Measurements from ENCODE around the gene ADCY1. TPM values are rescaled to one million over a fixed set of nuclear protein-coding genes. Genes with fewer than 3 reads are reported as not detected.
"Not testable (repeated sequence)": the region's sequence is repeated elsewhere in the genome, so short reads cannot be mapped to it uniquely, and the experiment has no call there.

Gene ADCY1
- total and polyA plus RNA-seq, 2 donors, result 1.2 to 3.7 TPM

- no peak for DNase-seq (ENCODE audit: extremely low spot score)
- Histone ChIP-seq H3K36me3 (ENCODE audit: insufficient read depth) (no peaks in the 10 kb centered on the region), H3K4me1 (ENCODE audit: insufficient read depth) (no peaks in the 10 kb centered on the region), H3K4me3 (ENCODE audit: low read depth, low read length) (no peak overlapping the region), H3K27ac (ENCODE audit: low read depth) (no peak overlapping the region)
- 72% methylated on average over 4 of the region's 4 CpGs for WGBS
Observed at GRCh38 chr7:45714521-45714820, 140.3 kb downstream of the ADCY1 start.

- H3K4me1 ChIP-seq (ENCODE audit: insufficient read depth), result no peaks in the 10 kb centered on the region
- H3K36me3 ChIP-seq (ENCODE audit: insufficient read depth), result no peaks in the 10 kb centered on the region
- no peak for DNase-seq (ENCODE audit: extremely low spot score)
- WGBS, result 84% methylated on average over 15 of the region's 15 CpGs
- no peak overlapping the region for H3K4me3 ChIP-seq (ENCODE audit: low read depth, low read length)
- H3K27ac ChIP-seq (ENCODE audit: low read depth), result no peak overlapping the region
Observed at GRCh38 chr7:45715471-45716352, 141.5 kb downstream of the ADCY1 start.

GRCh38 chr7:45716380-45717203, 142.4 kb downstream of the ADCY1 start:
- no peak overlapping the region for H3K4me3 ChIP-seq (ENCODE audit: low read depth, low read length)
- H3K4me1 ChIP-seq (ENCODE audit: insufficient read depth), result no peaks in the 10 kb centered on the region
- no peak overlapping the region for H3K27ac ChIP-seq (ENCODE audit: low read depth)
- DNase-seq (ENCODE audit: extremely low spot score), result no peak
- WGBS, result 85% methylated on average over 16 of the region's 16 CpGs
- H3K36me3 ChIP-seq (ENCODE audit: insufficient read depth), result no peaks in the 10 kb centered on the region

GRCh38 chr7:45717537-45718235, 143.5 kb downstream of the ADCY1 start:
- H3K4me1 ChIP-seq (ENCODE audit: insufficient read depth), result no peaks in the 10 kb centered on the region
- no peak overlapping the region for H3K4me3 ChIP-seq (ENCODE audit: low read depth, low read length)
- WGBS, result 82% methylated on average over 17 of the region's 17 CpGs
- no peak for DNase-seq (ENCODE audit: extremely low spot score)
- no peak overlapping the region for H3K27ac ChIP-seq (ENCODE audit: low read depth)
- no peaks in the 10 kb centered on the region for H3K36me3 ChIP-seq (ENCODE audit: insufficient read depth)

- Histone ChIP-seq H3K36me3 (ENCODE audit: insufficient read depth) (no peaks in the 10 kb centered on the region), H3K4me3 (ENCODE audit: low read depth, low read length) (no peak overlapping the region), H3K4me1 (ENCODE audit: insufficient read depth) (no peaks in the 10 kb centered on the region), H3K27ac (ENCODE audit: low read depth) (no peak overlapping the region)
- whole genome bisulfite sequencing, result 60% methylated on average over 12 of the region's 12 CpGs
- DNase-seq (ENCODE audit: extremely low spot score), result no peak
Observed at GRCh38 chr7:45718464-45719330, 144.5 kb downstream of the ADCY1 start.

- H3K36me3 ChIP-seq (ENCODE audit: insufficient read depth), result no peaks in the 10 kb centered on the region
- WGBS, result 96% methylated on average over 3 of the region's 3 CpGs
- no peaks in the 10 kb centered on the region for H3K4me1 ChIP-seq (ENCODE audit: insufficient read depth)
- no peak overlapping the region for H3K27ac ChIP-seq (ENCODE audit: low read depth)
- no peak overlapping the region for H3K4me3 ChIP-seq (ENCODE audit: low read depth, low read length)
- no peak for DNase-seq (ENCODE audit: extremely low spot score)
Observed at GRCh38 chr7:45720989-45721388, 146.8 kb downstream of the ADCY1 start.

GRCh38 chr7:45721686-45722598, 147.8 kb downstream of the ADCY1 start:
- H3K4me1 ChIP-seq (ENCODE audit: insufficient read depth), result no peaks in the 10 kb centered on the region
- H3K4me3 ChIP-seq (ENCODE audit: low read depth, low read length), result no peak overlapping the region
- DNase-seq (ENCODE audit: extremely low spot score), result no peak
- no peaks in the 10 kb centered on the region for H3K36me3 ChIP-seq (ENCODE audit: insufficient read depth)
- H3K27ac ChIP-seq (ENCODE audit: low read depth), result no peak overlapping the region
- 87% methylated on average over 22 of the region's 22 CpGs for WGBS

- not testable (repeated sequence) for H3K4me3 ChIP-seq (ENCODE audit: low read depth, low read length); H3K27ac ChIP-seq (ENCODE audit: low read depth); H3K36me3 ChIP-seq (ENCODE audit: insufficient read depth); H3K4me1 ChIP-seq (ENCODE audit: insufficient read depth); DNase-seq (ENCODE audit: extremely low spot score)
- 97% methylated on average over 2 of the region's 2 CpGs for WGBS
Observed at GRCh38 chr7:45725231-45725630, 151.1 kb downstream of the ADCY1 start.

GRCh38 chr7:45726883-45727282, 152.7 kb downstream of the ADCY1 start:
- no peaks in the 10 kb centered on the region for H3K36me3 ChIP-seq (ENCODE audit: insufficient read depth)
- H3K27ac ChIP-seq (ENCODE audit: low read depth), result no peak overlapping the region
- WGBS, result 97% methylated on average over 29 of the region's 29 CpGs
- DNase-seq (ENCODE audit: extremely low spot score), result no peak
- H3K4me1 ChIP-seq (ENCODE audit: insufficient read depth), result no peaks in the 10 kb centered on the region
- H3K4me3 ChIP-seq (ENCODE audit: low read depth, low read length), result no peak overlapping the region

- 66% methylated on average over 5 of the region's 5 CpGs for WGBS
- H3K36me3 ChIP-seq (ENCODE audit: insufficient read depth); H3K4me3 ChIP-seq (ENCODE audit: low read depth, low read length); H3K27ac ChIP-seq (ENCODE audit: low read depth); DNase-seq (ENCODE audit: extremely low spot score); H3K4me1 ChIP-seq (ENCODE audit: insufficient read depth): not testable (repeated sequence)
Observed at GRCh38 chr7:45731692-45732443, 157.7 kb downstream of the ADCY1 start.

GRCh38 chr7:45738920-45739319, 164.8 kb downstream of the ADCY1 start:
- H3K36me3 ChIP-seq (ENCODE audit: insufficient read depth); H3K4me1 ChIP-seq (ENCODE audit: insufficient read depth); H3K27ac ChIP-seq (ENCODE audit: low read depth); H3K4me3 ChIP-seq (ENCODE audit: low read depth, low read length); DNase-seq (ENCODE audit: extremely low spot score): not testable (repeated sequence)
- 92% methylated on average over 9 of the region's 9 CpGs for WGBS

GRCh38 chr7:45740573-45740972, 166.4 kb downstream of the ADCY1 start:
- not testable (repeated sequence) for H3K4me3 ChIP-seq (ENCODE audit: low read depth, low read length); DNase-seq (ENCODE audit: extremely low spot score); H3K27ac ChIP-seq (ENCODE audit: low read depth); H3K36me3 ChIP-seq (ENCODE audit: insufficient read depth); H3K4me1 ChIP-seq (ENCODE audit: insufficient read depth)
- WGBS, result 84% methylated on average over 3 of the region's 3 CpGs
